Measurements from ENCODE around the gene ALX4. TPM values are rescaled to one million over a fixed set of nuclear protein-coding genes. Genes with fewer than 3 reads are reported as not detected.

ALX4 gene
- total and polyA plus RNA-seq, 9 of the 15 experiments (the other 6 are each of a cell fraction or from before 2014, with no cell fraction given), result 0.07 to 1.2 (median 0.33) TPM

DNA sequence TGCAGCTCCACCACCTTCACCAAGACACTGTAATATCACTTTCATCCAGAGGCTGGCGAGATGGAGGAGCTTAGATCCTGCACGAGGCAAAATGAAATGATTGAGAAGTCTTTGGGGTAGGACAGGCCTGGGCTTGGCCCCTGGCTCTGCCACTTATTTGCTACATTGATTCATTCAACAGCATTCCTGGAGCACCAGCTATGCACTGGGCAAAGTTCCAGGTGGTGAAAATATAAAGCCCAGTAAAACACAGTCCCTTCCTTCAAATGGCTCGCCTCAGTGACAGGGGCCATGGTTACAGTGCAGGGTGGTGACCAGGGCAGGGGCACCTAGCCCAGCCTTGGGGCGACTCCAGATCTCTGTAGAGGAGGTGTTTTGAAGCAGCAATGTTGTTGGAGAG, 19.7 kb downstream of the ALX4 start:
- no peak for ATAC-seq
- Histone ChIP-seq H4K20me1 (replicated peaks; ENCODE audit: control insufficient read depth, insufficient read depth, low read length) (no peaks in the 10 kb centered on the region), H2AFZ (ENCODE audit: low read depth, low read length) (no peak overlapping the region), H3K9ac (ENCODE audit: insufficient read depth in 1 of 2, low read depth in 2 of 2, low read length in 2 of 2) (no peak overlapping the region), H3K27me3 (ENCODE audit: control insufficient read depth in 2 of 2, insufficient read depth in 2 of 2, low read length in 2 of 2) (peaks cover 0 to 10% of the 10 kb centered on the region in 2 experiments; a peak in 2 of 5 replicates), H3K4me2 (ENCODE audit: insufficient read depth, low read length) (no peak overlapping the region), H3K79me2 (ENCODE audit: control insufficient read depth, insufficient read depth, low read length) (no peaks in the 10 kb centered on the region), H3K4me3 (no peak overlapping the region), H3K27ac (ENCODE audit: extremely low read depth, low read depth, low read length) (no peak overlapping the region), H3K36me3 (ENCODE audit: control insufficient read depth, insufficient read depth, low read length) (no peaks in the 10 kb centered on the region), H3K4me1 (replicated peaks in 1 of 2; ENCODE audit: control insufficient read depth in 2 of 2, insufficient read depth in 2 of 2, low read length in 2 of 2) (peaks cover 2 to 4% of the 10 kb centered on the region in 2 experiments; a peak in 4 of 5 replicates), H3K9me1 (ENCODE audit: control insufficient read depth, insufficient read depth, low read length) (no peaks in the 10 kb centered on the region), H3K9me3 (replicated peaks; ENCODE audit: control insufficient read depth, insufficient read depth, low read depth, low read length) (no peaks in the 10 kb centered on the region)
- no peak for DNase-seq (ENCODE audit: extremely low read depth in 1 of 4, low spot score in 3 of 4)
- CTCF ChIA-PET (ENCODE audit: low intra/inter-chr PET ratio), result no interaction called here
- intact Hi-C loops (cut with micrococcal nuclease) (no loop called here), in situ Hi-C loops (cut with MboI) (no loop called here)
- BruUV-seq (replicated peaks), result no TSS peak
- no peak for FAIRE-seq
- WGBS (ENCODE audit: insufficient coverage, low coverage, missing lambda C conversion rate), result 19% methylated on average over 4 of the region's 4 CpGs
- POLR2A ChIA-PET, result interaction anchor here (1.5 kb wide), 1 partner anchor 11 kb away, joined by 5 read pairs; no protein-coding TSS in a partner anchor
- TF ChIP-seq ZNF699 (CRISPR knock-in tag; IDR thresholded peaks at IDR 0.05; ENCODE audit: insufficient replicate concordance), result no peak
- no peak for TF ChIP-seq HDAC6 (IDR thresholded peaks at IDR 0.05; ENCODE audit: low read depth, low read length)
- TF ChIP-seq KLF13 (tag; IDR thresholded peaks at IDR 0.05; ENCODE audit: borderline replicate concordance, low read depth), result no peak
- TF ChIP-seq, protein P1, sequence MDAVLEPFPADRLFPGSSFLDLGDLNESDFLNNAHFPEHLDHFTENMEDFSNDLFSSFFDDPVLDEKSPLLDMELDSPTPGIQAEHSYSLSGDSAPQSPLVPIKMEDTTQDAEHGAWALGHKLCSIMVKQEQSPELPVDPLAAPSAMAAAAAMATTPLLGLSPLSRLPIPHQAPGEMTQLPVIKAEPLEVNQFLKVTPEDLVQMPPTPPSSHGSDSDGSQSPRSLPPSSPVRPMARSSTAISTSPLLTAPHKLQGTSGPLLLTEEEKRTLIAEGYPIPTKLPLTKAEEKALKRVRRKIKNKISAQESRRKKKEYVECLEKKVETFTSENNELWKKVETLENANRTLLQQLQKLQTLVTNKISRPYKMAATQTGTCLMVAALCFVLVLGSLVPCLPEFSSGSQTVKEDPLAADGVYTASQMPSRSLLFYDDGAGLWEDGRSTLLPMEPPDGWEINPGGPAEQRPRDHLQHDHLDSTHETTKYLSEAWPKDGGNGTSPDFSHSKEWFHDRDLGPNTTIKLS (IDR thresholded peaks at IDR 0.05; ENCODE audit: borderline replicate concordance, low read depth), result no peak
- TF ChIP-seq RFX7 (CRISPR knock-in tag; IDR thresholded peaks at IDR 0.05), result no peak
- TF ChIP-seq, protein P2, sequence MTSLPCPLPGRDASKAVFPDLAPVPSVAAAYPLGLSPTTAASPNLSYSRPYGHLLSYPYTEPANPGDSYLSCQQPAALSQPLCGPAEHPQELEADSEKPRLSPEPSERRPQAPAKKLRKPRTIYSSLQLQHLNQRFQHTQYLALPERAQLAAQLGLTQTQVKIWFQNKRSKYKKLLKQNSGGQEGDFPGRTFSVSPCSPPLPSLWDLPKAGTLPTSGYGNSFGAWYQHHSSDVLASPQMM (CRISPR knock-in tag; IDR thresholded peaks at IDR 0.05), result no peak
- TF ChIP-seq JUNB (CRISPR knock-in tag; conservative IDR thresholded peaks at IDR 0.05), result no peak
- no peak for TF ChIP-seq ZNF584 (CRISPR knock-in tag; IDR thresholded peaks at IDR 0.05; ENCODE audit: low read depth)
- no peak for TF ChIP-seq TBP (optimal IDR thresholded peaks at IDR 0.05; ENCODE audit: low read depth, low read length)
- no peak for TF ChIP-seq NCOA2 (IDR thresholded peaks at IDR 0.05; ENCODE audit: partially characterized antibody in 2 of 2)
- no peak for TF ChIP-seq ZNF224 (CRISPR knock-in tag; IDR thresholded peaks at IDR 0.05)
- no peak for TF ChIP-seq DACH1 (IDR thresholded peaks at IDR 0.05; ENCODE audit: partially characterized antibody)
- no peak for TF ChIP-seq POLR3A (IDR thresholded peaks at IDR 0.05; ENCODE audit: borderline replicate concordance, extremely low read depth, insufficient read depth, insufficient read length)
- TF ChIP-seq FOS (IDR thresholded peaks at IDR 0.05; ENCODE audit: extremely low read depth, insufficient read length), result no peak
- TF ChIP-seq, protein P3, sequence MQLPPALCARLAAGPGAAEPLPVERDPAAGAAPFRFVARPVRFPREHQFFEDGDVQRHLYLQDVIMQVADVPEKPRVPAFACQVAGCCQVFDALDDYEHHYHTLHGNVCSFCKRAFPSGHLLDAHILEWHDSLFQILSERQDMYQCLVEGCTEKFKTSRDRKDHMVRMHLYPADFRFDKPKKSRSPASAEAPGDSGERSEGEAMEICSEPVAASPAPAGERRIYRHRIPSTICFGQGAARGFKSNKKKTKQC (CRISPR knock-in tag; IDR thresholded peaks at IDR 0.05), result no peak
- TF ChIP-seq, protein P4, sequence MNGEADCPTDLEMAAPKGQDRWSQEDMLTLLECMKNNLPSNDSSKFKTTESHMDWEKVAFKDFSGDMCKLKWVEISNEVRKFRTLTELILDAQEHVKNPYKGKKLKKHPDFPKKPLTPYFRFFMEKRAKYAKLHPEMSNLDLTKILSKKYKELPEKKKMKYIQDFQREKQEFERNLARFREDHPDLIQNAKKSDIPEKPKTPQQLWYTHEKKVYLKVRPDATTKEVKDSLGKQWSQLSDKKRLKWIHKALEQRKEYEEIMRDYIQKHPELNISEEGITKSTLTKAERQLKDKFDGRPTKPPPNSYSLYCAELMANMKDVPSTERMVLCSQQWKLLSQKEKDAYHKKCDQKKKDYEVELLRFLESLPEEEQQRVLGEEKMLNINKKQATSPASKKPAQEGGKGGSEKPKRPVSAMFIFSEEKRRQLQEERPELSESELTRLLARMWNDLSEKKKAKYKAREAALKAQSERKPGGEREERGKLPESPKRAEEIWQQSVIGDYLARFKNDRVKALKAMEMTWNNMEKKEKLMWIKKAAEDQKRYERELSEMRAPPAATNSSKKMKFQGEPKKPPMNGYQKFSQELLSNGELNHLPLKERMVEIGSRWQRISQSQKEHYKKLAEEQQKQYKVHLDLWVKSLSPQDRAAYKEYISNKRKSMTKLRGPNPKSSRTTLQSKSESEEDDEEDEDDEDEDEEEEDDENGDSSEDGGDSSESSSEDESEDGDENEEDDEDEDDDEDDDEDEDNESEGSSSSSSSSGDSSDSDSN (IDR thresholded peaks at IDR 0.05; ENCODE audit: borderline replicate concordance in 1 of 2, low read depth in 2 of 2, low read length in 2 of 2), result no peak
